Stimulated activated CD4-positive, alpha-beta T cell treated with anti-CD3 and anti-CD28 coated beads, TNF-alpha, amount 100 ng/mL, for 4 hours (primary cell): Measurements from ENCODE around the gene FADS1.
A peak's percentile ranks its signal among the peaks of the same experiment; 100 is the strongest.

Experiments
- DNase-seq, 3 experiments: peaks; one replicate each; pipeline ENCODE4 v3.0.0-alpha.2; 2020; ENCODE audit warnings: low read depth in 3 of 3

The FADS1 gene

GRCh38 chr11:61826930-61827570 lies 10.2 kb upstream of the FADS1 start:
- no peak for DNase-seq

DNA sequence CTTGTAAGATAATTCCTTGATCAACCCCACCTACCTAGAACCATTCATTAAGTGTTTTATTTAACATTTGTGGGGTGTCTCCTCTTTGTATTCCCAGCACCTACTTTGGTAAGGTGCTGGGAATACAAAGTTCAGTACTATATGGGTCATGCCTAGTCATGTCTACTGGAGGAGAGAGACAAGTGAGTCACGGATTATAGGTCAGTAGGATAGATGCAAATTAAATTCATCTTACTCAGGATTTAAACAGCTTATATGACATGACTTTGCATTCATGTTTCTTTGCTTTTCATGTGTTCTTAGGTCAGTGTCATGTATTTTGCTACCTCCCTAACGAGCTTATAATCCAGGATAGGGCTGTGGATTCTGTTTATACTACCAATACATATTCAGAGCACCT lies 3.4 kb upstream of the FADS1 start:
- DNase-seq = no peak

DNA sequence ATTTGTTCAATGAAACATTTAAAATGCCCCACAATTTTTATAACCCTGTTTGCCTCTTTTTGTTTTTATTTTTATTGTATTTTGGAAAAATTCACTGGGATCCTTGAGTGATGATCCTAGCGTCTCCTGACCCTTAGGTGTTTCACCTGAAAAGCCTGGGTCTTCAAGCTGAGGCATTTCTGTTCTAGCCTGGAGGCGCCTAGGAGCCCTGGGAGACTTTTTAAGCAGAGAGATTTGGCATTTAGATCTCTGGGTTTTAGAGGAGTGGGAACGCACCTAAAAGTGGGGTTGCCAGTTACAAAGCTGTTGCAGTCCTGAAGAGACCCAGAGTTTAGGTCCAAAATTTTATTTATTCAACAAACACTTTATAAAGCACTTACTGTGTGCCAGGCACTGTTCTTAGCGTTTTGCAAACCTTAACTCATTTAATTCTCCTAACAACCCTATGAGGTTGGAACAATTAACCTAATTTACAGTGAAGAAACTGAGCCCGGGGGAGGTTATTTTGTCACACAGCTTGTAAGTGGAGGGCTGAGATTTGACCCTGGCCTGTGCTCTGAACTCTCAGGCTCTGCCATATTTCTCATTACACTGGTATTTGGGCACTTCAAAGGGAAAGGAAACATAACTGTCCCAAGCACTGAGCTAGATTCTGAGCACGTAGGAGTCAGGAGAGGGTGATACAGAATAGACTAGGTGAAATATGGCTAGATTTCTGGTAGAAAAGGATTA lies 834 bp upstream of the FADS1 start:
- no peak for DNase-seq

GRCh38 chr11:61815790-61816735 lies 740 bp downstream of the FADS1 start:
- DNase-seq = peak in 2 of 3 experiments; percentile 28 to 31

GRCh38 chr11:61814958-61815789 lies 1.6 kb downstream of the FADS1 start:
- peak in 1 of 3 experiments; percentile 26 for DNase-seq

DNA sequence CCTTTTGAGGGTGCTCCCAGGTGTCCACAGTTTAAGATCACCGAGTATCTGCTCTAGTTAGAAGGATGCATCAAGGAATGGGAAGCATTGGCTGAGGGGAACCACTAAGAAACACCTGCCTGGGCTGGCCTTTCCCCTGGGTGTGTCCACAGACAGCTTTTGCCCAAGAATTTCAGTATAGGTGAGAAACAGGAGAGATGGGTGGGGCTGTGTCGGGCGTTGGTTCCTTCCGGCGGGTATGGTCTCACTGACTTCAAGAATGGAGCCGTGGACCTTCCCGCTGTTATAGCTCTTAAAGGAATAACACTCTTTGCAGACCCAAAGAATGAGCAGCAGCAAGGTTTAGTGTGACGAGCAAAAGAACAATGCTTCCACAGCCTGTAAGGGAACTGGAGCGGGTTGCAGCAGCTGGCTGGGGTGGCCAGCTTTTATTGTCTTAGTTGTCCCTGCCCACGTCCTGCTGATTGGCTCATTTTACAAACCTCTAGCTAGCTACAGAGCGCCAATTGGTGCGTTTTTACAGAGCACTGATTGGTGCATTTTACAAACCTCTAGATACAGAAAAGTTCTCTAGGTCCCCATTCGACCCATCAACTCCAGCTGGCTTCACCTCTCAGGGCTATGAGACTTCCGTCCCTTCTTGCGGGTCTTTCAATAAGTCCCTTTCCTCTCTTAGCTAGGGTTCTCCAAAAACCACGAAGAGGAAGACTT lies 2.4 kb downstream of the FADS1 start:
- no peak for DNase-seq

GRCh38 chr11:61812736-61813411 lies 3.9 kb downstream of the FADS1 start:
- DNase-seq = no peak

DNA sequence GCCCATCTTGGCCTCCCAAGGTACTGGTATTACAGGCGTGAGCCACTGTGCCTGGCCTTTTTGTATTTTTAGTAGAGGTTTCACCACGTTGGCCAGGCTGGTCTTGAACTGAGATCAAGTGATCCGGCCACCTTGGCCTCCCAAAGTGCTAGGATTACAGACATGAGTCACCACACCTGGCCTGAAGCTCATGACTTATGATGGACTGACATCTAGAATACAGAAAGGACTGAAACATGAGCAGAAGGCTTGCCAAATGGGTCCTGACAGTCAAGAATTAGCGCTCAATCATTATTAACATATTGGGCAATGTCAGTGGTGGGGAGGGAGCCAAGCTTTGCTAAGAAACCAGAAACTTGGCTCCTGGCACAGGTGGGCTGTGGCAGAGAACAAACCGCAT lies 5.0 kb downstream of the FADS1 start:
- no peak for DNase-seq

DNA sequence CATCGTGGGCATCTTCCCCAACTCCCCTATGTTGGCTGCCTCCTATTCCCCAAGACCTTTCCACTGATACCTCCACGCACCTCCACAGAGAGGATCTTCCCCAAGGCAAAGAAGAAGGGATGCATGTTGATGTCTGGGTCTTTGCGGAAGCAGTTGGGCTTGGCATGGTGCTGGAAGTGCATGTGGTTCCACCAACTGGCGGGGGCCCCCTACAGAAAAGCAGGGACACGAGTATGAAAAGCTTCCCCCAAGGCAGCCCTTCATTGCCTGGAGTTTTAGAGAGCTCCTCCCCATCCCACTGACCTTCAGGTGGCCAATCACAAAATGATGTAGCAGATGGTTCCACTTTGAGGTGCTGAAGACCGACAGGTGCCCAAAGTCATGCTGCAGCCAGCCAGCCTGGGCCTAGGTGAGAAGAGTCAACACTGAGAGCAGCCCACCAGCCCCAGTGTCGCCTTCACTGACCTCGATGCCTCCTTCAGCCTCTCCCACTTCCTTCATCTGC lies 6.1 kb downstream of the FADS1 start:
- DNase-seq = no peak

GRCh38 chr11:61806785-61807184 lies 10.0 kb downstream of the FADS1 start:
- DNase-seq = no peak

DNA sequence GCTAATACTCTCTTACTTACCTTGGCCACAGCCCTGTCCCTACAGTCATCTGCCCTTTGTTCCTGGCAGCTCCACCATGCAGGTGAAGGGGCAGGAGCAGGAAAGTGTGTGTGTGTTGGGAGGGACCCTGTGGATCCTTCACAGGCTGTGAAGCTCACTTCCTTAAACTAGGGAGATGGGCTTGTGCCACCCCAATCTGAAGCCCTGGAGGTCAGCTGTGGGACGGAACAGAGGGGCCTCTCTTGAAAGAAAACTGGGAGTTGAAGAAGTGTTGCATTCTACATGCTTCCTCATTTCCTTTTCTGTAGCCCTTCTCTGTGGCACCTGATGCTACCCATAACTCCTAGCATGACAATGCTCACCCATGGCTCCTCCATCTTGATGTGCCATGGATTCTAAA lies 11.7 kb downstream of the FADS1 start:
- DNase-seq = no peak

GRCh38 chr11:61803889-61804647 lies 12.7 kb downstream of the FADS1 start:
- no peak for DNase-seq

GRCh38 chr11:61802605-61803004 lies 14.2 kb downstream of the FADS1 start:
- DNase-seq = no peak

DNA sequence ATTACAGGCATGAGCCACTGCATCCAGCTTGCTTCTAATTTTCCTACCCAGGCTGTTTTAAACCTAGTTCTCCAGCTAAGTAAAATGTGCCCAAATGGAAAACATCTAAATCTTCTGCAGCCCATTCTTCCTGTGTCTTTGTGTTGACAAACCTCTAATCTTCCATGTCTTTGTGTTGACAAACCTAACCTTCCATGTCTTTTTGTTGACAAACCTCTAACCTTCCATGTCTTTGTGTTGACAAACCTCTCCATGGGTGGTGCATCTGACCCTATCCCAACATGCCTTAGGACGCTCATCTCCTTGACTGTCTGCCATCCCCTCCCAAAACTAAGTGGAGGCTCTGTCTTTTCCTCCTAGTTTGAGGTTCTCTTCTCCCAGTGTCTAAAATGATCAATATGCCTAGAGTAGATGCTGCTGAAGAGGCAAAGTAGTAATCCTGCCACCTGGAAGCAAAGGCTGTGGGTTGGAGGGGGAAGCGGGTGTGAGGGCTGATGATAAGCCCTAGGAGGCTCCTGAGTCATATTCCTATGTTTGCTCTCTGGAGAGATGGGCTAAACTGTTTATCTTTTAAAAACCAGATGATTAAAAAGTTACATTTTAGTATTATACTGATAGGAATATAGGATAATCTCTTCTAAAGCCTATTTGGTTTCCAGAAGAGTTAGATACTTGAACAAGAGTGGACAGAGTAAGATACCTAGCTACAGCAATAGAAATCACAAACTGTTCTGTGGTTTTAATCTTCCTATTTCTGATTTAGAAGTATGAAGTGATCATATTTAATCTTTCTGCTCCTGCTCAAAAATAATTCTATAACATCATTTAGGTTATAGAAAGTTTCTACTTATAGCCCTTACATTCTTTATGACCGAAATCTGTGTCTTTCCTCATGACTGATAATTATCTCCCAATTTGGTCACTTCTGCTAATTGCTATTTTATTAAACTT lies 16.2 kb downstream of the FADS1 start:
- DNase-seq = no peak

DNA sequence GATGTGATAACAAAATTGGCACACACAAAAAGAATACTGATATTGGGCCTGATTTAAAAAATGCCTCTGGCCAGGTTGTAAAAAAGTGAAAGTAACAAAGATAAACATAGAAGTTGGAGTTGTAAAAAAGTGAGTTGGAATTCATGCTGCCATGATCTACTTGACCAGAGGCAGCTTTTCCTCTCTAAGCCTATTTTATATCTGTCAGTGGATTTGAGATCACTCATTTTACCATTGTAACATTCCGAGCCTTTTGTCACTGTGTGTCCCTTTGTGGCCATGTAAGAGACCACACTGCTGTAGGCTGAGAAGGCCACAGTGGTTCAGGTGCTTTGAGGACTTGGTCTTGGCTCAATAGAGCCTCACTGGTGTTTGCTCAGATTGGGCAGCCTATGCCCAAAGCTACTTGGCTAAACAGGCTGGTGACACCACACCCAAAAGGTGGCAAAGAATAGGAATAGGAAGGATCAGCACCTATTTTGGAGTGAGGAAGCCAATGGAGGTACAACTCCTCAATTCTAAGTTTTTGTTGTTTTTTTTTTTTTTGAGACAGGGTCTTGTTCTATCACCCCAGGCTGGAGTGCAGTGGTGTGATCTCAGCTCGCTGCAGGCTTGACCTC lies 17.0 kb downstream of the FADS1 start:
- DNase-seq = no peak

DNA sequence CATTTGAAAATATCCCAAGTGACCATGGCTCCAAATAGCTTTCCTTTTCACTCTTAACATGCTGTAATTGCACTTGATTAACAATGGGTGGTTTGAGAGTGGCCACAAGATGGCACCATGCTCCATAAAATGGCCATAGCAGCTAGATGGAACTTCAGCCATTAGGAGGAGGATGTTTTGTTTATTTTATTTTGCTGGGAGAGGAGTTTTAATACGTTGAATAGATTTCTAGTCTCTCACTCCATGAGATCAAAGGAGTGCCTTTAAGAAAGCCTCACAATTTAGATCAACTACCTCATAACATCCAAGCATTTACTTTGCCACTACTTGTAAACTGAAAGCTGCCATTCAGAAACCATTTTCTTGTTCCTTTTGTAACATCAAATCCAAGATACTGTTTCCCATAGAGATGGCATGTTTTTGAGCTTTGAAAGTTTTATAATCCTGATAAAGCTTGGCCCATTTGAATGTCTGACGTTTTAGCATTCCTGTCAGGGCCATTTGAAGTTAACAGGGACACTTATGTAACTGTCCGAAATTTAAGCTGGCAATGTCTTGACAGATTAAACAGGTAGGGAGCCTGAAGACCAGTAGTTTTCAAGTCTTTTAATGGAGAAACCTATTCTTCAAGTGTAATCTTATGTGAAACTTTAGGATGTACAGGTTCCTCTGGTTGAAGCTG lies 19.4 kb downstream of the FADS1 start:
- peak in 2 of 3 experiments; percentile 41 to 51 for DNase-seq

DNA sequence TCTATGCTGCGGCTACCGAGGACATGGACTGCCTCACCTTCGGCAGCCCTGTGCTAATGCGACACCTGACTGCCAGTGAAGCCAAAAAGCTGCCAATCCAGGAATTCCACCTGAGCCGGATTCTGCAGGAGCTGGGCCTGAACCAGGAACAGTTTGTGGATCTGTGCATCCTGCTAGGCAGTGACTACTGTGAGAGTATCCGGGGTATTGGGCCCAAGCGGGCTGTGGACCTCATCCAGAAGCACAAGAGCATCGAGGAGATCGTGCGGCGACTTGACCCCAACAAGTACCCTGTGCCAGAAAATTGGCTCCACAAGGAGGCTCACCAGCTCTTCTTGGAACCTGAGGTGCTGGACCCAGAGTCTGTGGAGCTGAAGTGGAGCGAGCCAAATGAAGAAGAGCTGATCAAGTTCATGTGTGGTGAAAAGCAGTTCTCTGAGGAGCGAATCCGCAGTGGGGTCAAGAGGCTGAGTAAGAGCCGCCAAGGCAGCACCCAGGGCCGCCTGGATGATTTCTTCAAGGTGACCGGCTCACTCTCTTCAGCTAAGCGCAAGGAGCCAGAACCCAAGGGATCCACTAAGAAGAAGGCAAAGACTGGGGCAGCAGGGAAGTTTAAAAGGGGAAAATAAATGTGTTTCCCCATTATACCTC lies 20.8 kb downstream of the FADS1 start:
- no peak for DNase-seq
